Measurements from ENCODE around the gene FOXJ1. TPM values are rescaled to one million over a fixed set of nuclear protein-coding genes. Genes with fewer than 3 reads are reported as not detected.

FOXJ1 gene
- total RNA-seq, 4 donors from 2014 or later = 1.1 to 6.5 (median 5.7) TPM

GRCh38 chr17:76151896-76152454 is 10.9 kb upstream of the FOXJ1 start:
- H3K36me3 ChIP-seq = no peaks in the 10 kb centered on the region
- no peak for DNase-seq
- H3K9me3 ChIP-seq = no peaks in the 10 kb centered on the region
- intact Hi-C loops (cut with DNase I) = no loop called here
- WGBS, 2 donors = 94 to 95% methylated on average over 8 of the region's 8 CpGs
- no peak overlapping the region for H3K27ac ChIP-seq
- H3K4me1 ChIP-seq = peaks cover 0 to 10% of the 10 kb centered on the region in 2 donors
- H3K4me3 ChIP-seq (replicated peaks in 1 of 3) = no peak overlapping the region
- H3K27me3 ChIP-seq = no peaks in the 10 kb centered on the region
- no peak for TF ChIP-seq CTCF (IDR thresholded peaks at IDR 0.05)
- TF ChIP-seq POLR2A (IDR thresholded peaks at IDR 0.05) = no peak

GRCh38 chr17:76150712-76151622 is 9.9 kb upstream of the FOXJ1 start:
- DNase-seq = peak in 1 of 2 donors; percentile 33
- Histone ChIP-seq H3K27me3 (no peaks in the 10 kb centered on the region), H3K4me1 (peaks cover 0 to 14% of the 10 kb centered on the region in 2 donors), H3K4me3 (replicated peaks in 1 of 3) (no peak overlapping the region), H3K9me3 (no peaks in the 10 kb centered on the region), H3K36me3 (no peaks in the 10 kb centered on the region), H3K27ac (peak overlapping the region in 1 of 3 donors; percentile 23)
- WGBS, 2 donors = 78 to 87% methylated on average over 23 of the region's 23 CpGs
- intact Hi-C loops (cut with DNase I) = no loop called here
- no peak for TF ChIP-seq POLR2A (IDR thresholded peaks at IDR 0.05)
- no peak for TF ChIP-seq CTCF (IDR thresholded peaks at IDR 0.05)

- Histone ChIP-seq H3K27me3 (no peaks in the 10 kb centered on the region), H3K36me3 (no peaks in the 10 kb centered on the region), H3K4me1 (peaks cover 0 to 17% of the 10 kb centered on the region in 2 donors), H3K27ac (no peak overlapping the region), H3K4me3 (replicated peaks in 1 of 3) (no peak overlapping the region), H3K9me3 (no peaks in the 10 kb centered on the region)
- WGBS, 2 donors = 95 to 97% methylated on average over 10 of the region's 10 CpGs
- DNase-seq = no peak
- intact Hi-C loops (cut with DNase I) = no loop called here
- no peak for TF ChIP-seq CTCF (IDR thresholded peaks at IDR 0.05)
- TF ChIP-seq POLR2A (IDR thresholded peaks at IDR 0.05) = no peak
Measured at GRCh38 chr17:76149214-76149613, 8.2 kb upstream of the FOXJ1 start.

- Histone ChIP-seq H3K27ac (no peak overlapping the region), H3K4me1 (peaks cover 0 to 17% of the 10 kb centered on the region in 2 donors), H3K36me3 (no peaks in the 10 kb centered on the region), H3K4me3 (replicated peaks in 1 of 3) (no peak overlapping the region), H3K9me3 (no peaks in the 10 kb centered on the region), H3K27me3 (no peaks in the 10 kb centered on the region)
- intact Hi-C loops (cut with DNase I) = no loop called here
- WGBS, 2 donors = 100% methylated on average over 1 of the region's 1 CpG
- no peak for DNase-seq
- TF ChIP-seq POLR2A (IDR thresholded peaks at IDR 0.05) (no peak), CTCF (IDR thresholded peaks at IDR 0.05) (no peak)
Measured at GRCh38 chr17:76148015-76148326, 6.9 kb upstream of the FOXJ1 start.

Measured in thyroid gland (tissue), 4 donors.